Neural cell (in vitro differentiated cells): ENCODE data around the gene PDLIM5.

Experiments used
- CTCF ChIP-seq: fragments of 450-650 bp; IDR thresholded peaks from 2 replicates; pipeline ENCODE4 v1.5.1; 2014; ENCODE audit warnings: antibody characterized with exemption, mild to moderate bottlenecking, moderate library complexity; ENCODE audit not compliant: poor library complexity, severe bottlenecking
- EP300 ChIP-seq: fragments of 450-650 bp; conservative IDR thresholded peaks from 2 replicates; pipeline ENCODE4 v1.6.1; 2014; ENCODE audit warnings: antibody characterized with exemption, mild to moderate bottlenecking, moderate library complexity; ENCODE audit not compliant: poor library complexity, severe bottlenecking
- EZH2 ChIP-seq: fragments of 200-600, 300-800 bp; shearing (Covaris generic), sonication (generic); IDR thresholded peaks from 2 replicates; pipeline ENCODE4 v1.6.1; 2014; ENCODE audit warnings: antibody characterized with exemption, low read length, borderline replicate concordance, mild to moderate bottlenecking; ENCODE audit not compliant: insufficient read depth, poor library complexity, severe bottlenecking
- POLR2AphosphoS5 ChIP-seq: IDR thresholded peaks from 2 replicates; pipeline ENCODE4 v1.6.1; 2012
- RAD21 ChIP-seq: fragments of 450-650 bp; conservative IDR thresholded peaks from 2 replicates; pipeline ENCODE4 v1.6.1; 2014; ENCODE audit warnings: antibody characterized with exemption, mild to moderate bottlenecking, moderate library complexity
- SMC3 ChIP-seq: fragments of 450-650 bp; conservative IDR thresholded peaks from 2 replicates; pipeline ENCODE4 v1.6.1; 2014; ENCODE audit warnings: antibody characterized with exemption, mild to moderate bottlenecking, moderate library complexity; ENCODE audit not compliant: poor library complexity

- TF ChIP-seq CTCF, result no peak
- TF ChIP-seq RAD21, result no peak
- no peak for TF ChIP-seq EZH2
- no peak for TF ChIP-seq SMC3
- no peak for TF ChIP-seq POLR2AphosphoS5
- no peak for TF ChIP-seq EP300
Measured at GRCh38 chr4:94574616-94575015, 122.9 kb downstream of the PDLIM5 start.
